ENCODE results near the gene ADAMTS8.

The ADAMTS8 gene

DNA sequence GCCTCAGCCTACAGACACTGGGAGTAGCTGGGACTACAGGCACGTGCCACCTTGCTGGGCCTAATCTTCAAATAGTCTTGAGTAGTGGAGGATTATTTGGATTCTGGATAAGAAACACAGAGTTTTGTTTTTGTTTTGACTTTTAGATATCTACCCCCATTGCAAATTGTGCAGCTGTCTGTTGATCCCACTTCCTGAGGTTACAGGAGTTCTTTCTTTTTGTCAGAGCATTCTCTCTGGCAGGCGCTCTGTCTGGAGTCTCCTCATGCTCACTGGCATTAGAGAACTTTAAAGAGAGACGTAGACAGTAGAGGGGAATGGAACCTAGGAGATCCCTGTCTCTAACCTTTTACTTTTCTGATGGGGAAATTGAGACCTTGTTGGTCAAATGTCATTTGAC is 7.8 kb upstream of the ADAMTS8 start:
- DNase-seq: no peak

DNA sequence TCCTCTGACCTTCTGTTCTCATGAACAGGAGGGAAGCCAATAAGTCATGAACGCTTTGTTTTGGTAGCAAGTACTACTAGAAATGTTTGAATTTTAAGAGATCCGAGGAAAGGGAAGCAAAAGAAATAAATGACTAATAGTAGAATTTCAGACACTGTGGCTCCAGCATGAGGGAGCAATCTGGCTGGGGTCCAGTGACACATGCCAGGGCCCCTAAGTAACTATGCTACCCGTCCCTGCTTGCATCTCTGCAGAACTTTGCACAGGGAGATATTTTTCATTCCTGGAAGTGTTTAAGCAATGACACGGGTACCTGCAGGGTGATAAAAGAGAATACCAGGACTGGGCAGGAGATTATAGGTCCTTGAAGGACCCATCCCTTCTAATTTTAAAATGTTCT is 7.3 kb upstream of the ADAMTS8 start:
- DNase-seq: no peak

DNA sequence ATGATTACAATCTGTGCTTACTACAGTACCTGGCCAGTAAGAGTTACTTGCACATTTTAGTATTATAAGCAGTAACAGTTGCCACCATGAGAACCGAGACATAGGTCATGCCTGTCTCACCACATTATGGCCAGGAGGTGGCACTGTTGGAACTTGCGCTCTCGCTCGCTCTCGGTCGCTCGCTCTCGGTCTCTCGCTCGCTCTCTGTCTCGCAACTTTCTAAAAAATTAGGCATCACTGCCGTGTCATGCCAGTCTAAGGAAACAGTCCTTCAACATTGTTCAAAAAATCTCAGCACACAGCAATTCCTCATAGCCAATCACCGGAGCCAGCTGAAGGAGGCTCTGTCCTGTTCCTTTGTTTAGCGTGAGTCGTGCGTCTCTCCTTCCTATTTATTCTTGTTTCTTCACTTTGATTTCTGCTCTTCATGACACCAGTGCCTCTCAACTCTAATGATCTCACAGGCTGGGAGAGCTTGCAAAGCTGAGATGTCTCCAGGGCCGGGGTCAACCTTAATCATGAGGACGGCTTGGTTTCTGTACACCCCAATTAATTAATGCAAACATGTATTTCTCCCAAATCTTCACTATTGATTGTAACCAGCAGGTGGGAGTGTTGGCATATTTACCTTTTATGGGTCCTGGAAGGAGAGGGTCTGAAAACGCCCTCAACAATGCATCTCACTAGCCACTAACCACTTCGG is 6.3 kb upstream of the ADAMTS8 start:
- peak; percentile 93 for DNase-seq

DNA sequence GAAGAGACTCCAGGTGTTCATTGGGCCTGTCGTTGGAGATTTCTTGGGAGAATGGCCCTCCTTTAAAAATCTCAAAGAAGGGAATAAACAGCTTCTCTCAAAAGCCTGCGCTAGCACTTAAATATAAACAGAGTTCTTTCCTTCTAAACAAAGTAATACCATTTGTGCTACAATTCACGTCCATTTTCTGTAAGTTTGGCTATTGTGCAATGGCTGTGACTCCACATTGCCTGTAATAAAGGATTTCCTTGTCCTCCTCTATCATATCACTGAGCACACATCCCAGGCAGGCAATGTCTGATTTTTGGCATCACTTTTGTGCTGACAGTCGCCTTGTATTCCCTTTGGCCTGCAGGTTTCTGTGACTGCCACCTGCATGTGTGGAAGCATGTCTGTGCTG is 4.9 kb upstream of the ADAMTS8 start:
- no peak for DNase-seq

DNA sequence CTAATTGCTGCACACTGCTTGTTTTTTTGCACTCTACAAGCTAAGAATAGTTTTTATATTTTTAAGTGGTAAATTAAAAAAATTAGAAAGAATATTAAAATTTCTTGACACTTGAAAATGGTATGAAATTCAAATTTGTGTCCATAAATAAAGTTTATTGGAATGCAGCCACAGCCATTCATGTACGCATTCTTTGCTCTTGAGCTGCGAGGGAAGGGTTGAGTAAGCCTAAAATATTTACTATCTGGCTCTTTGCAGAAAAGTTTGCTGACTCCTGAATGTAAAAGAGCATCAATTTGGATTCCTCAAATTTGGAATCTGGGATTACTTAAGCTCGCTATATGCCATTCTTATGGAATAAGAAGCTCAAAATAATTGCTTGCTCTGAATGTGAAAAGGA is 3.4 kb upstream of the ADAMTS8 start:
- no peak for DNase-seq

DNA sequence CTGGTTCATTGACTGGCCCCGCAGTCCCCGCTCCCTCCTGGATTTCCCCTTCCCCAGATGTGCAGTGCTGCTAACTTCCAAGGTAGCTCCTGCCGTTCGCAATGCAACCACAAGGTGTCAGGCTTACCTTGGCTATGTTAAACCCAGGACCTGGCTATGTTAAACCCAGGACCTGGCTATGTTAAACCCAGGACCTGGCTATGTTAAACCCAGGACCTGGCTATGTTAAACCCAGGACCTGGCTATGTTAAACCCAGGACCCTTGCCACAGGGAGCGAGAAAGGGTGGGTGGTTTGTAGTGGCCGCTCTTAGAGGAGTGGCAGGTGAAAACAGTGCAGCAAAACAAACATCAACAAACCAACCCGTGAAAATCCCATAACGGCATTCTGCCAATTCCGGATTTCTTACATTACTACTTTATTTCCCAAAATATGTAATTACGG is 2.9 kb upstream of the ADAMTS8 start:
- peak; percentile 34 for DNase-seq

DNA sequence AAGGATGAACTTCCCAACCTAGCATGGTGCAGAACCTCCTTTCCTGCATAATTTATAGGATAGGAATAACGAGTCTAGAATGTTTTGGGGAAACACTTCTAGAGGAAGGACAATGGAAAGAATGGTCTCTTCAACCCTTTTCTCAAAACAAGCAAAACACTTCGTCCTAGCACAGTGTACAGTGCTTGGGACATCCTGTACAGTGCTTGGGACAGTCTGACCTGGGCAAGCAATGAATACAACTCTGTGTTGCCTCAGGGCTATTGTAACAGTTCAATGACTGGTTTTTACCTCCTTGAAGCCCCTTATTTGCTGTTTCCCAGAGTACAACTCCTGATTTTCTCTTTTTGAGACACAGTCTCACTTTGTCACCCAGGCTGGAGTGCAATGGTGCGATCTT is 1.6 kb upstream of the ADAMTS8 start:
- DNase-seq: no peak

DNA sequence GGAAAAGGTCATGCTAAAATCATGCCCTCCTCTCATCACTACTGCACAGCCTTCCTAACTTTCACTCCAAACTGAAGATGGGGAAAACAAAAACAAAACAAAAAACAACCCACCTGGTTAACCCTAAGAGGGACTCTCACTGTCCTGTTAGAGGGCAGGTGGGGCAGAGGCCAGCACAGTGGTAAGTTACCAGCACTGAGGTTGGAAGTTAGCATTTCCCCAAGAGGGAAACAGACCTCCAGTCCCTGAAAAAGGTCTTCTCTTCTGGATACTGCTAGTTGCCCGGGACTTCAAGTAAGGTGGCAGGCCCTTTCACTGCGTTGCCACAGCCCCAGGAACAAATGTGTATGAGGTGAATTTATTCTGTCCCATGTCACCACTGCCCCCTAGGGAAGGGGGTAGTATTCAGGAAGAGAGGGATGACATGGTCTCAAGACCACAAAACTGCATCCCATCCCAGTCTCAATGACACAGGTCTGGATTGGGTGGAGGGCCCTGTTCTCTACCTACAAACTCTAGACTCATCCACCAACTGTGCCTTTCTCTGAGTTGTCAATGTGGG is 792 bp upstream of the ADAMTS8 start:
- no peak for DNase-seq

DNA sequence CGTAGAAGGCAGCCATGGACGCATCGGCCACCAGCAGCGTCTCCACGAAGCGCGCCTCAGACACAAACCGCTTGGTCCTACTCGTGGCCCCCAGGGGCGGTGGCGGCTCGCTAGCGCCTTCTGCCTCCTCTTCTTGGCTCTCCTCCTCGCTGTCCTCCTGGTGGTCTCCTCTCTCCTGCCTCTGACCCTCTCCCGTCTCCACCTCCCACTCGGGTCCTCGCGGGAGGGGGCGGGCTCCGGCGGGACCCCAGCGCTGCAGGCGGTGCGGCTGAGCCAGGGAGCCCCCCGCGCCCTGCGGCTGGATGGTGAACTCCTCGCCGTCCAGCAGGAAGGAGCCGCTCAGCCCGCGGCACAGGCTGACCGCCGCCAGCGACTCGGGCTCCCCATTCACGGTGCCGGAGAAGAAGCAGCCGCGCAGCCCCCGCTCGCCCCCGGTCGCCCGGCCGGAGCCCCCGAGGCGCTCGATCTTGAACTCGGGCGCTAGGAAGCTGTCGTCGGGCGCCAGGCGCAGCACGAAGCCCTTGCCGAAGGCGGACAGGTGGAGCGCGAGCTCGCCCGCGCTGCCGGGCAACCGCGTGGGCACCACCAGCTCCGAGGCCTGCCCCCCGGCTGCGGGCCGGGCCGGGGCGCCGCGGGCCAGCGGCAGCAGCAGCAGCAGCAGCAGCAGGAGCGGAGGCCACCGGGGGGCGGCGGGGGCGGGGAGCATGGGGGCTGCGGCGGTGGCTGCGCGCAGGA is 661 bp downstream of the ADAMTS8 start:
- DNase-seq: no peak

DNA sequence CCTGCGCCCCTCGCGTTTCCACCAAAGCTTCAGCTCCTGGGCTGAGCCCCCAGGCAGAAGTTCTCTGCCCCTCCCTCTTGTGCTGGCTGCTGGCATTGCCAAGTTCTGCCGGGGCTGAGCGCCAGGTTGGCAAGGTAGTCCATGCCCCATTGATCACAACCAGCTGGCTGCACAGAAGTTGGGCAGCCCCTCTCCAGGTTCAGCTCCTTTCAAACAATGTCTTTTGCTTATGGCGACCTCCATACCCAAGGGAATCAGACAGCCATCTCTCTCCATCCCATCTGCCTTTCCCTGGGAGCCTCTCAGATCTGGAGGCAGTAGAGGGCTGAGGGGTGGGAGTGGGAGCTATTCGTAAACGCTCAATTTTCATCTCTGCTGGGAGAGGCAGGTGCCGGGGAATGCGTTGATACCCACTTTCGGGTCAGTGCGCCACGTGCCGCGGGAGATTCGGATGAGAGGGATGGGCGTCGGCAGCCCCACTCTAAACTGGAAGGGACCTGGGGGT is 1.5 kb downstream of the ADAMTS8 start:
- peak; percentile 67 for DNase-seq

DNA sequence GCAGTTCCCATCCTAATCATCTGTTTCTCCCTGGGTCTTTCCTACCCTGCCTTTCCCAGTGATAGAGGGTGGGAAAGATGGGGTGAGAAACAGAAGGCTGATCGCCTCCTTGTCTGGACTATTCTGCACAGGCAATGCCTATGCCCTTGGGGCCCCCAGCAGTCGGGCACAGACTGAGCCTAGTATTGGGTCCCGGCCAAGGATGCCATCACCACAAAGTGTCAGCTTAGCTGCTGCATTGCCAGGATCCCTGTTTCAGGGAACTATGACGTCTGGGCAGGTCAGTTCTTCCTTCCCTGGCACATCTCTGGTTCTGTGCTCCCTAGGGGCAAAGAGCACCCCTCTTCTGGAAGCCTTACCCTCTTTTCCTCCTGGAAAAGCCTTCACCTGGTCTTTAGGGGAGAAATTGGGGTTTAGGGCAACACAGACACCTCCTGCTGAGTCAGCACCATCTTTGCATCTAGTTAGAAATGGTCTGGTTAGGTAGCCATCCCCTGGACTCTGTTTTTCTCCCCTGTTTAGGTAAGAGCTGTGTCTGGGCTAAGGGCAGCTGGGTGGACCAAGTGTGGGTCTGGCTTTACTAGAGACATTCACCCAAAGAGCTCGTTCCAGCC is 2.1 kb downstream of the ADAMTS8 start:
- no peak for DNase-seq

DNA sequence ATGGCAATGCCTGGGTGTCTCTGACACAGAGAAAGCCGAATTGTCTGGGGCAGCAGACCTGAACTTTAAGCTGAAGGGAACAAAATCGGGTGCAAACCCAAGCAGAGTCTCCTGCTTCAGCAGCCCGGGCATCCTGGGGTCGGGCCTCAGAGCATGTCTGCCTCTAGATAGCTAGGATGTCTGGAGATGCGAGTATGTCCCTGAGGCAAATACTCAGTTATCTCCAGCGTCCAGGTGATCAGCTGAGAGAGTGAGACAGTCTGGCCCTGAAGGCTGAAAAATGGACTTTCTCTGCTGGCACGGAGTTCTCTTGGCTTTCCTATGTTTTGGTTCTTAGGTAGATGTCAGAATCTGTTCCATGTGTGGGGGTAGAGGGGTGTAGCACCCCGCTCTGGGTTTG is 3.3 kb downstream of the ADAMTS8 start:
- DNase-seq: no peak

DNA sequence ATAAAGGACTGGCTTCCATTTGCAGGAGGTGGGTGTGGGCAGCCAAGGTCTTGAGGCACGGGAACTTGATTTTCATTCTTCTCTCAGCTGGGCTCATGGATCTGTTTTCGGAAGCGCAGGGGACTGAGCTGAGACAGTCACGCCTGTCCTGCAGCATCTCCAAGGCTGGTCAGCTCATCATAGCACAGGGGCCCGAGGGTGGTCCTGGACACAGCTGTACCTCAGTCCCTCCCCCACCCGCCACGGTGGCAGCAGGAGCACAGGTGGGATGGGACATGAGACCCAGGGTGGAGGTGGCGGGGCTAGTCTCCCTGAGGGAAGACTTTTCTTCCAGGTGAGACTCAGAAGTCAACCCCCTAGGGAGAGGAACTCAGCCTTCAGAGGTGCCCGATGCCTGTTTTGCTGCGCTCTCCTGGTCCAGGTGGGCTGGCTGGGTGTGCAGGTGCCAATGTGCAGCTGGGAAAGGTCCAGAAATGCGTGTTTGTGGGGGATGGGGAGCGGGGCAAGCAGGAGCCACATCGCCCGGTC is 3.7 kb downstream of the ADAMTS8 start:
- no peak for DNase-seq

DNA sequence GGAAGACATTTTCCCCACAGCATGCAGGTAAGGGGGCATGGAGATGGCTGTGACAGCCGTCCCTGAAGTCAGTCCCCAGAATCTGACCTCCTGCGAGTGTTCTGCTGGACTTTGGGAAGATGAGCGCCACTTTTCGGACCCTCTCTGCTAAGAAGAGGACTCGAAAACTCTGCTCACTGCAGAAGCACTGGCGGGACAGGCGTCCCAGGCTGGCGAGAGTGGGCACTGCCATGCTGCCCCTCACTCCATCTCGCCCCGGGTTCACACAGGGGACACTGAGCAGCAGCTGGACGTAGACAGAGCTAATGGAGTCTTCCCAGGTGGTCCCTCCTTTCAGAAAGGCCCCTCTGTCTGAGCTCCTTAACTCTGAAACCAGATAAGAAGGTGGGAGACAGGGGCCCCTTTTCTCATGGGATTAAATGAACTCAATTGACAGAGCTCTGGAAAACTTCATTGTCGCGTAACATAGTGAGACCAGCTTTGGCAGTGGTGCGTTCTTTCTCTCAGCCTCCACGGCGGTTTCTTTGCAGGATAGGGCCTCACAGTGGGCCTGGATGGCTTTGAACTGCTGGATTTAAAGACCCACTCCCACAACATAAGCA is 4.8 kb downstream of the ADAMTS8 start:
- no peak for DNase-seq

DNA sequence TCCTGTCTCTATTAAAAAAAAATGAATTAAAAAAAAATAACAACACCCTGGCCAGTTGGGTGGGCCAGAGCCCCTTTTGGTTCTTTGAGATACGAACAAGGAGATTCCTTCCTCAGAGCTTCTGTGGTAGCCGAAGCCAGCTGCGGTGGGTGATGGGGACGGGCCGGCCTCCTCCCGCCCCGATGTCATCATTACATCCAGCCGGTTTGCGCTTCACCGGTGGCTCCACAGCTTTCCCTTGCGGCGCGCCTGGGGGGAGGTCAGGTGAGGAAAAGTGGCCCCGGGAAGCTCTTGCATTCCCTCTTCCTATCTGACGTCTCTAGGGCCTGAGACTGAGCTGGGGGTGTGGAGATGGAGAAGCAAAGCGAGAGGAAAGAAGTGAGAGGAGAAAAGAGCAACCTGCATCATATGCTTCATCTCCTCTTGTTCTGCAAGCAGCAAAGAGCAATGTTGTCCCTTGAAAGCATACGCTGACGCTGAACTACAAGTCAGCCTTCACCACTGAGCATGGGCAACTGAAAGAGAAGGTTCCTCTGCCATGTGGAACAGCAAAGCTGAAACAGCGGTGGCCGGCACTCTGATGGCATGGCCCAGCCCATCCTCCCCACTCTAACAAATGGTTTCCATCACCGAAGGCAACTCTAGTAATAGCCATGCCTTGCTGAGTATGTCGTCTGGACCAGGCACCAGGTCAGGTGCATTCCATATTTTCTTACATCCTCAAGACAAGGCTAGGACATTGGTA is 6.0 kb downstream of the ADAMTS8 start:
- DNase-seq: no peak

DNA sequence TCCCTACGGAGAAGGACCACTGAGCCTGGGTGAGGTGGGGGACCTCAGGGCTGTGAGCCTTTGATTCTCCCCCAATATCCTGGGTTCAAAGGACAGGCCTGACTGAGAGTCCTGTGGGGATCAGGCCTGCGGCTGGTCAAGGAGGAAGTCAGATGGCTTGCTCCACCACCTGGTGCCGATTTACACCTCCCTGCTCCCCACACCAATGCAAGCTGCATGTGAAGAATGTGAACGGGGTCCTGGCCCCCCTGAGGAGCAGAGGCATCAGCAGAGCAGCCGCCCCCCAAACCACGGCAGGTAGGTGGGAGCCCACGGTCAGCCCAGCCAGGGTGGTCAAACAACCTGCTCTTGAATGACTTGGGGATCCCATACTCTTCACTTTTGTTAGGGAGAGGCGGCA is 6.7 kb downstream of the ADAMTS8 start:
- DNase-seq: no peak

DNA sequence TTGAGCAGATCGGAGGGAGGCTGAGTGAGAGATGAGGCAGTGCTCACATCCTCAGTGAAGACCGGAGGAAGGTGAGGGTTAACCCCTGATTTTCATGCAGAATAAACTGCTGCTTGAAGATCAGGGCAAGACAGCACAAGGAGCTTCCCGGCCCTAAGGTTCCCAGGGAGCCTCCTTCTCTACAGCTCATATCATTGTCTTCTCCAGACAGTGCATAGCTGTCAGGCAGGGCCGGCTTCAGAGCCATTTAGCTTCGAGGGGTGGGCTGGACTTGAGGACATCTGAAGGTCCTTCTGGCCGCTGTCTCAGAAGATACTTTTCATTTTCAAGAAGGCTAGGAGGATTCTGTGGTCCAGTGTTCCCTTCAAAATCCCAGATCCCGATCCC is 7.2 kb downstream of the ADAMTS8 start:
- DNase-seq: no peak

DNA sequence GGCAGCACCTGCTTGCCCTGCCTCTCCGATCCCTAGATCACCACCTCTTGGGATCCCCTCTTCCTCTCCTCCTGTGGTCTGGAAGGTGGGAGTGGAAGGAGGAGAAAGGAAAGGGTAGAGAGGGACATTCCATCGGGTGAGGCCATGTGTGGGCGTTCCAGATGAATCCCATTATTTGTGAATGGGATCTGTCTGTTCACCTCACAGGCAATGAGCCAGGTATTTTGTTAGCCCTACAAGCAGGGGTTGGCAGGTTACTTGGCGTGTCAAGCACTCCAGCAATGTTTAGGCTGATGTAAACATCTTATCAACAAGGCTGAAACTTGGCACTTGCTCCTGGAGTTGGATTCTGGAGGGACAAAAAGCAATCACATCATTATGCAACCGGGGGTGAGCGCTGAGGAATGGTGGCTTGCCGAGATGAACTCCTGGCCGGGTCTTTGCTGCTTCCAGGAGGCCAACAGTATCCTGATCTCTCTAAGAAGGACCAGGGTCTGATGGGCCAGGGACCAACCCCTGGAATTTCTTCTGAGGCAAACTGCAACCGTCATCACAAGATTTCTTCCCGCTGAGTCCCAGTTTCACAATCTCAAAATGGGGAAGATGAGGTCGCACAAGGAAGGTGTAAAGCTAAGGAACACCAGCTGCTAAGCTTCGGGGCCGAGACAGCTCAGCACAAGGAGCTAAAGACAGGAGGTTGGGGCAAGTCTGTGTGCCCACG is 7.8 kb downstream of the ADAMTS8 start:
- peak; percentile 98 for DNase-seq

DNA sequence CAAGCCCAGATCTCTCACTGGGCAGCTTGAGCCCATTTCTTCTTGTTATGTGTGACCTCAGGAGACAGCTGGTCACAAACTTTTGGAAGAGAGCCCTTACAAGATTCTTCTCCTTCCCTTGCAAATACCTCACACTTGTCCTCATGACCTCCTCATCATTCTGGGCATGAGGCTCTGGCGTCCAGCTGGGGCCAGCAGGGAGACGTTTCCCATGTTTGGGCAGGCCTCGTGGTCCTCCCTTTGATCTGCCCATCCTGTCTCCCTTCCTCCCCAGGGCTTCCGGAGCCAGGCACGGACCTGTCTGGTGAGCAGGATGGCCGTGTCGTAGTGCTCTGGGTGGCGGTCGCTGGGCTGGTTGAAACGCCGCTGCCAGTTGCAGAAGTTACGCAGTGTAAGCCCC is 9.7 kb downstream of the ADAMTS8 start:
- no peak for DNase-seq

DNA sequence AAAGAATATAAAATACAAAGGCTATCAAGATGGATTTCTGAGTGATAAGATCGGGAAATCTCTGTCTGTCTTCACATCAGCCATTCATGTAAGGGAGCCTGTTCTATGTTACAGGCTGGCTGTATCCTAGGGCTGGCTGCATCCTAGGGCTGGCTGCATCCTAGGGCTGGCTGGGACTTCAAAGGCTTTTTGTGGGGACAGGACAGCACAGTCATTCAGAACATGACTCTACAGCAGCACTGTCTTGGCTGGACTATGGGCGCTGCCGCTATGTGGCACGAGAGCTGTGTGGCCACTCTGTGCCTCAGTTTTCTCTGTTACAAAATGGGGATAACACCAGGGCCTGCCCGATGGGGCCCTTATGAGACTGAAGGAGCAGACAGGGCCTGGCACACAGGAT is 10.2 kb downstream of the ADAMTS8 start:
- no peak for DNase-seq

DNA sequence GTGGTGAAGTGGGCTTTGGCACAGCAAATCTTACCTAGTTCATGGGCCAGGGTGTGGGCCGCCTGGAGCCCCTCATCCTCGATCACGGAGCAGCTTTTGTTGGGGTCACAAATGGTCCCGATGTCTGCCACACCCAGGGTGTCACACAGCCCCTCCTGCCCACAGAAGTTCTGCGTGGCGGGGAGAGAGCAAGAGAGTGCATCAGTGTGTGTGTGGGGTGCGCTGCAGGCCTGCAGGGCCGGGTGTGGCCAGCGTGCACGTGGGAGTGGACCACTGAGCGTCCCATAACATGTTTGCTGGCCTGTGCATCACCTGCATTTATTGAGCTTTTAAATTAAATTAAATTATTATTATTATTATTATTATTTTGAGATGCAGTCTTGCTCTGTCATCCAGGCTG is 11.5 kb downstream of the ADAMTS8 start:
- no peak for DNase-seq

DNA sequence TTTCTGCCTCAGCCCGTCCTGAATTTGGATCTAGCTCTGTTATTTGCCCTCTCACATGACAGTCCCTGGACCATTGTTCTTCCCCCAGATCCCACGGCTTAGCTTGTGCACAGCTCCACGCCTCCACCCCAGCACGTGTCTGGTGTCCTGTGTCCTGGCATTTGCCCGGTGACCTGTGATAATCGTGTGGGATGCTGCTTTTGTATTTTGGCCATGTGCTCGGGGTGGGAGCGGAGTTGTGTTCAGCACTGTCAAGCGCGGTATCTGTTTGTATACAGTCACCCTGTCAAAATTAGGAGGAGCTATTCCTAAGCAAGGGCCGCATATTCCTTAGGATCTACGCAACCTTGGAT is 11.9 kb downstream of the ADAMTS8 start:
- no peak for DNase-seq

Data from DMS79 treated with DMSO at 0.1 percent for 48 hours (cell line).